H9 (cell line): ENCODE results near the gene HOXD12. TPM values are rescaled to one million over a fixed set of nuclear protein-coding genes. Genes with fewer than 3 reads are reported as not detected.

Source experiments
- DNase-seq: peaks from one replicate; pipeline ENCODE4 v3.0.0-alpha.2; 2017
- H2AFZ ChIP-seq: one replicate; pipeline ENCODE4 v1.6.1; 2013; ENCODE audit warnings: mild to moderate bottlenecking, low read length, control low read depth, moderate library complexity
- H2AK5ac ChIP-seq: 2 replicates; pipeline ENCODE4 v1.6.1; 2013; ENCODE audit warnings: low read length, control low read depth, mixed read lengths; ENCODE audit not compliant: insufficient read length
- H2BK120ac ChIP-seq: one replicate; pipeline ENCODE4 v1.6.1; 2013; ENCODE audit warnings: low read depth, mild to moderate bottlenecking, low read length, control low read depth, inconsistent platforms; ENCODE audit not compliant: poor library complexity, severe bottlenecking
- H2BK12ac ChIP-seq: 2 replicates; pipeline ENCODE4 v1.6.1; 2013; ENCODE audit warnings: low read length, control low read depth, mixed read lengths, low read depth; ENCODE audit not compliant: insufficient read length
- H2BK15ac ChIP-seq: 2 replicates; pipeline ENCODE4 v1.6.1; 2013; ENCODE audit warnings: low read depth, low read length, control low read depth
- H2BK20ac ChIP-seq: one replicate; pipeline ENCODE4 v1.6.1; 2013; ENCODE audit warnings: low read depth, mild to moderate bottlenecking, low read length, control low read depth, inconsistent platforms; ENCODE audit not compliant: poor library complexity, severe bottlenecking
- H2BK5ac ChIP-seq: 2 replicates; pipeline ENCODE4 v1.6.1; 2013; ENCODE audit warnings: low read length, control low read depth, mixed read lengths; ENCODE audit not compliant: insufficient read length
- H3K14ac ChIP-seq: 2 replicates; pipeline ENCODE4 v1.6.1; 2013; ENCODE audit warnings: low read length, control low read depth; ENCODE audit not compliant: insufficient read depth
- H3K18ac ChIP-seq: 2 replicates; pipeline ENCODE4 v1.6.1; 2013; ENCODE audit warnings: low read depth, mild to moderate bottlenecking, mixed read lengths, low read length, control low read depth; ENCODE audit not compliant: insufficient read length
- H3K23ac ChIP-seq: 2 replicates; pipeline ENCODE4 v1.6.1; 2013; ENCODE audit warnings: low read length, control low read depth, mixed read lengths, low read depth; ENCODE audit not compliant: insufficient read length
- H3K23me2 ChIP-seq: 2 replicates; pipeline ENCODE4 v1.6.1; 2013; ENCODE audit warnings: low read depth, mild to moderate bottlenecking, mixed read lengths, low read length, control low read depth; ENCODE audit not compliant: insufficient read length, poor library complexity, severe bottlenecking
- H3K27ac ChIP-seq: 2 replicates; pipeline ENCODE4 v1.5.1; 2013; ENCODE audit warnings: low read length, control low read depth, mixed read lengths, low read depth; ENCODE audit not compliant: insufficient read length
- H3K27me3 ChIP-seq: 2 replicates; pipeline ENCODE4 v1.6.1; 2013; ENCODE audit warnings: low read length, control low read depth, inconsistent platforms; ENCODE audit not compliant: insufficient read depth
- H3K4ac ChIP-seq: 2 replicates; pipeline ENCODE4 v1.6.1; 2013; ENCODE audit warnings: low read depth, mild to moderate bottlenecking, control low read depth, inconsistent platforms, low read length, moderate library complexity
- H3K4me1 ChIP-seq: 2 replicates; pipeline ENCODE4 v1.6.1; 2013; ENCODE audit warnings: low read length, control low read depth, inconsistent platforms; ENCODE audit not compliant: insufficient read depth
- H3K4me2 ChIP-seq: 2 replicates; pipeline ENCODE4 v1.6.1; 2013; ENCODE audit warnings: low read length, control low read depth, mixed read lengths; ENCODE audit not compliant: insufficient read length, insufficient read depth
- H3K56ac ChIP-seq: 2 replicates; pipeline ENCODE4 v1.6.1; 2013; ENCODE audit warnings: low read depth, mild to moderate bottlenecking, mixed read lengths, low read length, control low read depth; ENCODE audit not compliant: insufficient read length
- H3K79me1 ChIP-seq: 2 replicates; pipeline ENCODE4 v1.6.1; 2013; ENCODE audit warnings: low read depth, mild to moderate bottlenecking, moderate library complexity, low read length, control low read depth, inconsistent platforms; ENCODE audit not compliant: insufficient read depth, poor library complexity, severe bottlenecking
- H3K79me2 ChIP-seq: 2 replicates; pipeline ENCODE4 v1.6.1; 2013; ENCODE audit warnings: low read length, control low read depth, inconsistent platforms; ENCODE audit not compliant: insufficient read depth
- H3K9ac ChIP-seq: 2 replicates; pipeline ENCODE4 v1.6.1; 2013; ENCODE audit warnings: low read length, control low read depth, mixed read lengths; ENCODE audit not compliant: insufficient read length; ENCODE audit errors: extremely low read depth
- H3K9me3 ChIP-seq: one replicate; pipeline ENCODE4 v1.6.1; 2013; ENCODE audit warnings: low read depth, low read length, inconsistent platforms; ENCODE audit not compliant: control insufficient read depth
- H3T11ph ChIP-seq: one replicate; pipeline ENCODE4 v1.6.1; 2013; ENCODE audit warnings: mild to moderate bottlenecking, low read length, control low read depth, inconsistent platforms
- H4K20me1 ChIP-seq: one replicate; pipeline ENCODE4 v1.6.1; 2013; ENCODE audit not compliant: control insufficient read depth, insufficient read length, insufficient read depth
- H4K5ac ChIP-seq: 2 replicates; pipeline ENCODE4 v1.6.1; 2013; ENCODE audit warnings: low read depth, mild to moderate bottlenecking, mixed read lengths, low read length, control low read depth; ENCODE audit not compliant: insufficient read length
- H4K8ac ChIP-seq: replicated peaks from 2 replicates; pipeline ENCODE4 v1.6.1; 2013; ENCODE audit warnings: low read length, control low read depth, mixed read lengths, low read depth; ENCODE audit not compliant: insufficient read length
- H4K91ac ChIP-seq: 2 replicates; pipeline ENCODE4 v1.6.1; 2013; ENCODE audit warnings: low read depth, mild to moderate bottlenecking, moderate library complexity, mixed read lengths, low read length, control low read depth; ENCODE audit not compliant: insufficient read length
- H3K27ac Mint-ChIP-seq, 3 experiments: 2 replicates in 2 of 3; 3 replicates in 1 of 3; pipeline ENCODE4 v1.8.0; 2020 to 2021; ENCODE audit warnings: mixed read lengths in 3 of 3, mild to moderate bottlenecking in 1 of 3, moderate library complexity in 1 of 3
- H3K27me3 Mint-ChIP-seq: 2 replicates; pipeline ENCODE4 v1.8.0; 2021; ENCODE audit warnings: low read depth, mild to moderate bottlenecking, moderate library complexity, mixed read lengths
- H3K36me3 Mint-ChIP-seq, 3 experiments: 2 replicates in 2 of 3; 3 replicates in 1 of 3; pipeline ENCODE4 v1.8.0; 2020 to 2021; ENCODE audit warnings: low read depth in 3 of 3, mixed read lengths in 3 of 3; ENCODE audit not compliant: insufficient read depth in 1 of 3
- H3K4me1 Mint-ChIP-seq, 2 experiments: 2 replicates each; pipeline ENCODE4 v1.8.0; 2020; ENCODE audit warnings: mixed read lengths in 2 of 2
- H3K4me3 Mint-ChIP-seq, 2 experiments: 2 replicates in 1 of 2; 3 replicates in 1 of 2; pipeline ENCODE4 v1.8.0; 2020 to 2021; ENCODE audit warnings: mild to moderate bottlenecking in 2 of 2, mixed read lengths in 2 of 2, moderate library complexity in 1 of 2
- H3K9me3 Mint-ChIP-seq, 2 experiments: 2 replicates in 1 of 2; 3 replicates in 1 of 2; pipeline ENCODE4 v1.8.0; 2020; ENCODE audit warnings: mild to moderate bottlenecking in 2 of 2, mixed read lengths in 2 of 2, moderate library complexity in 1 of 2
- WGBS: extraction: QIAGEN DNeasy Blood & Tissue Kit; methylation state at CpG from one replicate; pipeline ENCODE4 v1.1.7; 2013; ENCODE audit warnings: missing lambda C conversion rate, low lambda C conversion rate, mixed read lengths; ENCODE audit not compliant: insufficient read length; ENCODE audit errors: extremely low coverage; 5-methylcytosine and 5-hydroxymethylcytosine counted together
- total RNA-seq: library from RNA; stranded (reverse); gene quantifications from 2 replicates; pipeline ENCODE4 v1.2.1, GENCODE V29; 2021
- TF ChIP-seq, protein P1 (sequence below): fragments of 200-600 bp; sonication (generic); conservative IDR thresholded peaks from 3 replicates; pipeline ENCODE4 v1.8.0; 2021; ENCODE audit warnings: antibody characterized with exemption, mild to moderate bottlenecking

Gene HOXD12
- total RNA-seq, 1 experiment from 2014 or later, result not detected

DNA sequence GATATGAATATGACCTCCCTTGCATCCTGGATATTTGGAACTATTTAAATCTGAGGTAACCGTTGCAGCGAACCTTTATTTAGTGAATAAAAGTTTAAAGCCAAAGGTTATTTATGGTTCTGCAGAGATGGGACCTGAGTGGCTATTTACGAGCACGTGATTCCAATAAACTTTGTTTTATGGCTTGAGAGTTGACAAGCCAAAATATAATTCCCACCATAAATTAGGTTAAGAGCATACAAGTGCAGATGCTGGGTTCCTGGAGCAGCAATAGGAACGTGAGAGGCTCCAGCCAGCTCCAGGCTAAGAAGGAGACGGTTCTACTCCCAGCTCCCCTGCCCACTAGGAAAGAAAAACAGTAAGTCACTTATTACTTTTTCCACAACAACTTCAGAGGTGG is 46.5 kb downstream of the HOXD12 start:
- Histone ChIP-seq H3K56ac (no peak overlapping the region), H3K9ac (no peak overlapping the region), H2BK20ac (no peak overlapping the region), H3T11ph (no peak overlapping the region), H3K9me3 (no peaks in the 10 kb centered on the region), H2BK120ac (no peak overlapping the region), H2AK5ac (no peak overlapping the region), H2AFZ (no peak overlapping the region), H4K20me1 (no peaks in the 10 kb centered on the region), H3K4ac (no peak overlapping the region), H3K4me1 (no peaks in the 10 kb centered on the region), H4K91ac (no peak overlapping the region), H3K79me2 (no peaks in the 10 kb centered on the region), H4K5ac (no peak overlapping the region), H3K27me3 (peaks cover 93% of the 10 kb centered on the region), H3K79me1 (no peaks in the 10 kb centered on the region), H4K8ac (no peak overlapping the region), H3K23me2 (no peaks in the 10 kb centered on the region), H3K18ac (no peak overlapping the region), H3K4me2 (no peak overlapping the region), H2BK15ac (no peak overlapping the region), H3K27ac (no peak overlapping the region), H2BK12ac (no peak overlapping the region), H2BK5ac (no peak overlapping the region), H3K14ac (no peak overlapping the region), H3K23ac (no peak overlapping the region)
- Mint-ChIP-seq H3K4me1 (peaks cover 2 to 15% of the 10 kb centered on the region in 2 experiments; a peak in 3 of 4 replicates), H3K27ac (no peak overlapping the region), H3K9me3 (peaks cover under 1 to 10% of the 10 kb centered on the region in 2 experiments; a peak in 4 of 5 replicates), H3K4me3 (no peak overlapping the region), H3K27me3 (peaks cover 100% of the 10 kb centered on the region), H3K36me3 (no peaks in the 10 kb centered on the region; a peak in 1 of 7 replicates)
- DNase-seq, result no peak
- WGBS, result no CpG with 5 or more reads among the region's 6 CpGs
- TF ChIP-seq, protein P1, sequence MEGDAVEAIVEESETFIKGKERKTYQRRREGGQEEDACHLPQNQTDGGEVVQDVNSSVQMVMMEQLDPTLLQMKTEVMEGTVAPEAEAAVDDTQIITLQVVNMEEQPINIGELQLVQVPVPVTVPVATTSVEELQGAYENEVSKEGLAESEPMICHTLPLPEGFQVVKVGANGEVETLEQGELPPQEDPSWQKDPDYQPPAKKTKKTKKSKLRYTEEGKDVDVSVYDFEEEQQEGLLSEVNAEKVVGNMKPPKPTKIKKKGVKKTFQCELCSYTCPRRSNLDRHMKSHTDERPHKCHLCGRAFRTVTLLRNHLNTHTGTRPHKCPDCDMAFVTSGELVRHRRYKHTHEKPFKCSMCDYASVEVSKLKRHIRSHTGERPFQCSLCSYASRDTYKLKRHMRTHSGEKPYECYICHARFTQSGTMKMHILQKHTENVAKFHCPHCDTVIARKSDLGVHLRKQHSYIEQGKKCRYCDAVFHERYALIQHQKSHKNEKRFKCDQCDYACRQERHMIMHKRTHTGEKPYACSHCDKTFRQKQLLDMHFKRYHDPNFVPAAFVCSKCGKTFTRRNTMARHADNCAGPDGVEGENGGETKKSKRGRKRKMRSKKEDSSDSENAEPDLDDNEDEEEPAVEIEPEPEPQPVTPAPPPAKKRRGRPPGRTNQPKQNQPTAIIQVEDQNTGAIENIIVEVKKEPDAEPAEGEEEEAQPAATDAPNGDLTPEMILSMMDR, result no peak
